ENCODE measurements around the gene GDF10. TPM values are rescaled to one million over a fixed set of nuclear protein-coding genes. Genes with fewer than 3 reads are reported as not detected.

The GDF10 gene
- polyA plus RNA-seq, 1 experiment, result not detected

DNA sequence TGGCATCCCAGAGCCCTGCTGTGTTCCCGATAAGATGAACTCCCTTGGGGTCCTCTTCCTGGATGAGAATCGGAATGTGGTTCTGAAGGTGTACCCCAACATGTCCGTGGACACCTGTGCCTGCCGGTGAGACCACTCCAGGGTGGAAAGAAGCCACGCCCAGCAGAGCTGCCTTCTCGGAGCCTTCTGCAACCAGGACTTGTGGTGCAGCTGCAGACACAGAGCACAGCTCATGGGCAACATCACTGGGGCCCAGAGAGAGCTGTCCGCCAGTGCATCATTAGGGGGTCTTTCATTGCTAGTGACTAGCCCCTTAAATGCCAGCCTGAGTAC lies 12.6 kb downstream of the GDF10 start:
- DNase-seq (ENCODE audit: low read depth), result no peak
- POLR2A ChIA-PET, result no interaction called here
- TF ChIP-seq, protein P1, sequence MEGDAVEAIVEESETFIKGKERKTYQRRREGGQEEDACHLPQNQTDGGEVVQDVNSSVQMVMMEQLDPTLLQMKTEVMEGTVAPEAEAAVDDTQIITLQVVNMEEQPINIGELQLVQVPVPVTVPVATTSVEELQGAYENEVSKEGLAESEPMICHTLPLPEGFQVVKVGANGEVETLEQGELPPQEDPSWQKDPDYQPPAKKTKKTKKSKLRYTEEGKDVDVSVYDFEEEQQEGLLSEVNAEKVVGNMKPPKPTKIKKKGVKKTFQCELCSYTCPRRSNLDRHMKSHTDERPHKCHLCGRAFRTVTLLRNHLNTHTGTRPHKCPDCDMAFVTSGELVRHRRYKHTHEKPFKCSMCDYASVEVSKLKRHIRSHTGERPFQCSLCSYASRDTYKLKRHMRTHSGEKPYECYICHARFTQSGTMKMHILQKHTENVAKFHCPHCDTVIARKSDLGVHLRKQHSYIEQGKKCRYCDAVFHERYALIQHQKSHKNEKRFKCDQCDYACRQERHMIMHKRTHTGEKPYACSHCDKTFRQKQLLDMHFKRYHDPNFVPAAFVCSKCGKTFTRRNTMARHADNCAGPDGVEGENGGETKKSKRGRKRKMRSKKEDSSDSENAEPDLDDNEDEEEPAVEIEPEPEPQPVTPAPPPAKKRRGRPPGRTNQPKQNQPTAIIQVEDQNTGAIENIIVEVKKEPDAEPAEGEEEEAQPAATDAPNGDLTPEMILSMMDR (IDR thresholded peaks at IDR 0.05; ENCODE audit: insufficient read depth, low read depth, low read length), result no peak

DNA sequence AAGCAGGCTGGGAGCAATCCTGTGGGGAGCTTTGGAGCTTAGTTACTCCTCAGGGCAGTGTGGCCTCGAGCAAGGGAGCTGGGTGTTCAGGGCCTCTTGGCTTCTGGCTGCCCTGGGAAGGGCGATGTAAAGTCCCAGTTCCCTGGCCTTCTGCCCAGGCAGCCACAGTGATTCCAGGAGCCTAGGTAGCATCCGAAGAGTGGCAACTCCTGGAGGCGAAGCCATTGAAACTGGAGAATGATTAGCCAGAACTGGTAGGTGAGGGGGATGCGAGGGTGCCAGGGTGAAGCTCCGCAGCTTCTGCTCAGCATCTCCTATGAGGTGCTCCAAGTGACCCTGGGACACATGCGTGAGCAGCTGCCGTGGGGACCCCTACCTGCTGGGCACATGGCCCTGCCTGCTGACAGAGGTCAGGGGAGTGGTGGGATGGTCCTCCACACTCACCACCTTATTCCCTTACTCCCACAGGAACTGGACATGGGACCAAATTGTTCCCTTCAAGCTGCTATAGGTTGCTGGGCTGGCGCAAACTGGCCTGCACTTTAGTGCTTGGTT lies 14.5 kb downstream of the GDF10 start:
- H3K27me3 ChIP-seq (ENCODE audit: control insufficient read depth, insufficient read depth, low read length), result no peaks in the 10 kb centered on the region
- H3K4me3 ChIP-seq (ENCODE audit: low read depth, low read length), result no peak overlapping the region
- no peaks in the 10 kb centered on the region for H3K36me3 ChIP-seq (ENCODE audit: control insufficient read depth, insufficient read depth, low read length)
- DNase-seq (ENCODE audit: low read depth), result no peak
- ChIA-PET CTCF (interaction anchor here (0.8 to 9.7 kb wide), 6 partner anchors 9 to 320 kb away, joined by 3 to 215 read pairs (median 42); no protein-coding TSS in a partner anchor), POLR2A (no interaction called here)
- TF ChIP-seq, protein P1 (IDR thresholded peaks at IDR 0.05; ENCODE audit: insufficient read depth, low read depth, low read length), result no peak

More for the DNA sequence above, 12.6 kb downstream of the GDF10 start:
- CTCF ChIA-PET, result interaction anchor here (0.6 to 9.7 kb wide), 20 partner anchors 9 to 318 kb away, joined by 3 to 215 read pairs (median 6); no protein-coding TSS in a partner anchor
- Histone ChIP-seq H3K36me3 (ENCODE audit: control insufficient read depth, insufficient read depth, low read length) (no peaks in the 10 kb centered on the region), H3K27me3 (ENCODE audit: control insufficient read depth, insufficient read depth, low read length) (peaks cover 1% of the 10 kb centered on the region; the same call in 1 of the 2 replicates), H3K4me3 (ENCODE audit: low read depth, low read length) (no peak overlapping the region)

DNA sequence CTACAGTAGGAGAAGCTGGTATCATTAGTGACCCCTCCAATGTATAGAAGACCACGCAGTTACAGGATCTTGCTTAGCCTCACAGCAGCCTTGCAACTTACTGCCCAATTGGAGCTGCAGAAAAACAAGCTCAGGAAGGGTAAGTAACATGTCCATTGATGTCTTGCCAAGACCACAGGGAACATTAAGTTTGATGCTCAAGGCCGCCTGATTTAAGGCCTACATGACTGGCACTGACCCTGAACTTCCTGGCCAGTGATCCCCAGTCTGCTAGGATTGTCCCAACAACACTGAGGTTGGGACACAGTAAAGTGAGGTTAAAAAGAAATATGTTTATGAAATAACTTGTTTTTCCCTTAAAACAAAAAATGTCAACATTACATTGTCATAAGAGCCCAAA lies 15.4 kb downstream of the GDF10 start:
- Histone ChIP-seq H3K4me3 (ENCODE audit: low read depth, low read length) (no peak overlapping the region), H3K27me3 (ENCODE audit: control insufficient read depth, insufficient read depth, low read length) (peaks cover 2% of the 10 kb centered on the region; the same call in 1 of the 2 replicates), H3K36me3 (ENCODE audit: control insufficient read depth, insufficient read depth, low read length) (no peaks in the 10 kb centered on the region)
- ChIA-PET CTCF (interaction anchor here (7.6 to 9.7 kb wide), 2 partner anchors 270 to 289 kb away, joined by 107 to 215 read pairs; no protein-coding TSS in a partner anchor), POLR2A (no interaction called here)
- TF ChIP-seq, protein P1 (IDR thresholded peaks at IDR 0.05; ENCODE audit: insufficient read depth, low read depth, low read length), result no peak
- DNase-seq (ENCODE audit: low read depth), result no peak

DNA sequence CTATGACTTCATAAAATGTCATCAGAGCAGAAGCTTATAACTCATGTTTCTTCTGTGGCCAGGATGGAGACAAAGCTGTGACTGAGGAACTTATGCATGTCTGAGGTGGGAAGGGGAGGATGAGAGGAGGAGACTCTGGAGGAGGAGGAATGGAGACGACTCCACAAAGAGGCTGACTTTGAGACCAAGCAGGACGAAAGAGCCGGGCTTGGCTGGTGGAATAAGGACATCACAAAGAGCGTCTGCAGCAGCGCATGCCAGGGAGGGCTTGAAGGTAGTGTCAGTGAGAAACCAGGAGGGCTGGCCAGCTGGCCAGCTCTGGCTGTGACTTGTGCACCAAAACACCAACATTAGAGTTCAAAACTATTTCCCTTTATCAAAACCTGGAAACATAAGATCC lies 16.1 kb downstream of the GDF10 start:
- H3K27me3 ChIP-seq (ENCODE audit: control insufficient read depth, insufficient read depth, low read length), result peaks cover 3% of the 10 kb centered on the region; the same call in 1 of the 2 replicates
- TF ChIP-seq, protein P1 (IDR thresholded peaks at IDR 0.05; ENCODE audit: insufficient read depth, low read depth, low read length), result no peak
- H3K4me3 ChIP-seq (ENCODE audit: low read depth, low read length), result no peak overlapping the region
- CTCF ChIA-PET, result interaction anchor here (7.6 to 9.7 kb wide), 2 partner anchors 271 to 290 kb away, joined by 107 to 215 read pairs; no protein-coding TSS in a partner anchor
- no peaks in the 10 kb centered on the region for H3K36me3 ChIP-seq (ENCODE audit: control insufficient read depth, insufficient read depth, low read length)
- POLR2A ChIA-PET, result no interaction called here
- no peak for DNase-seq (ENCODE audit: low read depth)

DNA sequence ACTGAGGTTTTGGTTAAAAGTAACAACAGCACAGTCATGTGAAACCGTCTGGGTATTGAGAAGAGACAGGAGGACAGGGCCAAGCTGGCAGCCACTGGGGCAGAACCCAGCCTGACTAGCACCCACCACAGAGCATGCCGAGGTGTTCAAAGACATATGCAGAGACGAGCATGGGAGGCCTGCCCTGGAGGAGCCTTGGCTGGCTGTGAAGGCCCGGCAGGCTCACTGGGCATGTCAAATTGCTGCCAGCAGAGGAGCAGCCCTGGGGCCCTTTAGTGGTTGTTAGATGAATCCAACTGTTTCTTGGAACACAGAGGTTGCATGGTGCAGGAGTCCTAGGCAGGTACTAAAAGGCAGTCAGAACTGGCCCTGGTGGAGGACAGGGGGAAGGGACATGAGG lies 17.3 kb downstream of the GDF10 start:
- POLR2A ChIA-PET, result interaction anchor here (0.6 kb wide), 1 partner anchor 26 kb away, joined by 4 read pairs; no protein-coding TSS in a partner anchor
- DNase-seq (ENCODE audit: low read depth), result no peak
- TF ChIP-seq, protein P1 (IDR thresholded peaks at IDR 0.05; ENCODE audit: insufficient read depth, low read depth, low read length), result no peak
- CTCF ChIA-PET, result interaction anchor here (7.6 kb wide), 1 partner anchor 291 kb away, joined by 107 read pairs; no protein-coding TSS in a partner anchor
- Histone ChIP-seq H3K36me3 (ENCODE audit: control insufficient read depth, insufficient read depth, low read length) (no peaks in the 10 kb centered on the region), H3K4me3 (ENCODE audit: low read depth, low read length) (no peak overlapping the region), H3K27me3 (ENCODE audit: control insufficient read depth, insufficient read depth, low read length) (peaks cover 3% of the 10 kb centered on the region; the same call in 1 of the 2 replicates)
